Stimulated activated CD4-positive, alpha-beta T cell treated with anti-CD3 and anti-CD28 coated beads, Interleukin-4, amount 100 ng/mL, for 48 hours (primary cell): ENCODE measurements around the gene IFT81.
"Not testable (repeated sequence)": the region's sequence is repeated elsewhere in the genome, so short reads cannot be mapped to it uniquely, and the experiment has no call there.

Source experiments
- DNase-seq, 2 donors: peaks; one replicate each; pipeline ENCODE4 v3.0.0-alpha.2; 2020; ENCODE audit warnings: low read depth in 2 of 2

The IFT81 gene

DNA sequence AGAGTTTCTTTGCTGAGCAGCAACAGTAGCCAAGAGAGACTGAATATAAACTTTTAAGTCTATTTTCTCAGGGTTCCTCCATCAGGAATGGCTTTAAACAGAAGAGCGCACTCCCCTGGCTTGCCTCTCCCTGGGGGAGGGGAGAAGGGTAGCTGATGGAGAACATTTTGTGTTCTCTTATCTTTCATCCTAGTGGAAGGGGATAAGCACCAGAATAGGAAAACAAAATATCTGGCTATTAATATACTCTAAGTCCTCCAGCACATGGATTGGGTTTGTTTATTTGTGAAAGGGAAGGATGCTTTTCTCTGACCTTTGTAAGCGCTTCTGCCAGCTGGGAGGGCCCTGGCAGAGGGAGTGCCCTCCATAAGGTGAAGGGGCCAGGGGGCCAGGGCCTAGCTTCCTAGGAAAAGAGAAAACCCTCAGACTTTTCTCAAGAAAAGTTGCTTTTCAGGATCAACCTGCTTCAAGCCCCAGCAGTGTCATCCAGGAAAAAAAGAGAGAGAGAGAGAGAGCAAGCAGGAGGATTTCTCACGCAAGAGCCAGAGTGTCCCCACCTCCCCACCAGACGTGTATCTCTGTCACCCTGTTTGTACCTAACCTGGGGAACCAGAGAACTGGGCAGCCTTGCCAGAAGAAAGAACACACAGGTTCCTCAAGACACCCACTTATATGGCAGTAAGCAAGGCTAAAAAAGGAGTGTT lies 122.6 kb downstream of the IFT81 start:
- no peak for DNase-seq

DNA sequence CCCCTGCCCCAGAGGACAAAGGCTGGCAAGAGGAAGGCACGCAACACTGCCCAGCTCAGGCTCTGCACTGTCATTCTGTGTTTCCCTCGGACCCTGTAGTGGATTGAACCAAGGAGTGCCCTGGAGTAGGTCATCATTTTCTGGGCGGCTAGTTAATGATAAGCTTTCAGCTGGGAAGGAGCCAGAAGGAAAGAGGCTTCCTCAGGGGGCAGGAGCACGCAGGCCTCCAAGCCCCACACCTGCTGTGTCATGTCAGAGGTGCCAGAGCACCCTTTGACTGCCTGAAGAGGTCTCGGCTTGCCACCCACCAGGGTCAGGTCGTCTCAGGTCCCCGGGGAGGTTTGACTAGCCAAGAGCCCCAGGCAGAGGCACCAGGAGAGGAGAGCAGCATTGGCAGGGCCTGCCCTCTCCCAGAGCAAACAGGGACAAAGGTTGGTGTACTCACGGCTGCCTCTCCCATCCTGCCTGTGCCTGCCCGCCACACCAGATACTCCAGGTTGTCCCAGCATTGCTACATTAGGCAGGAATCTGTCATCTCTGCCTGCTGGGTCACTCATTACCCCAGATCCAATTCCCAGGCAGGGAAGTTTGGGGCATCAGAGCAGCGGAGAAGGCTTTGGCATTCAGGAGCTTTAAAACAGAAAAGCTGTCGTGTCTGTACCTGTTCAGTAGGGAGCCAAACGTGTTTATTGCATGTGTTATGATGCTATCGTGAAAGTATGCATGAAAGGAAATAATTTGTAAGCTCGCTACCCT lies 123.4 kb downstream of the IFT81 start:
- no peak for DNase-seq

DNA sequence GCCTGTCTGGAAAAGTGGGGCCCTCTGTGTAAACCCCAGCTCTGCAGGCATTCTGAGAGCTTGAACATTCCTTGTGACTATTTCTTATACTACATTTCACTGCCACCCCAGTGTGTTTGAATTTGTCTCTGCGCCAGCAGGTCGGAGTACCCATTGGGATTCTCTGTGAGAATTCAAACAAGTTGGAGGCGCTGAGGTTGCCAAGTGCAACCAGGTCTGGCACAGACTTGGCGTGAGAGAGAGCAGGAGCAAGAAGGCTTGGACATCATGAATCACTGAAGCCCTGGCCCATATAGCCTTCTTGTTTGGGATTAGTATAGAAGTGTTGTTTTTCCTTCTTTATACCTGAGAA lies 123.9 kb downstream of the IFT81 start:
- no peak for DNase-seq

DNA sequence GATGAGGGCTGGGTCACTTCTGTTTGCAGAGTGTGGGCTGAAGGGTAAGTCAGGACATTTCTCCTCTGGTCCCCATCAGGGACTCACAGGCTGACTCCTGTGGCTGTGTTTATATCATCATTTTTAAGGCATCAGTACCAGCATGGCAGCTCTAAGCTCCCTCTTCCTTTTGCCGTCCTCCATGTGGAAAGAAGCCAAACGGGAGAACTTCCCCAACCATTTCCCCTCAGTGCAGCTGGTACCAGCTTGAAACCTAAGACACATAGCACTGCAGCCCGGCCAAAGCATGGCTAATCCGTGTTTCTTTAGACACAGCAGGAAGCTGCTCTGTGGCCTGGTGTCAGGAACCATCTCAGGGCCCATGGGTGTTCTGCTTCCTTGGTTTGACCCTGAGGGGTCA lies 124.9 kb downstream of the IFT81 start:
- DNase-seq = no peak

DNA sequence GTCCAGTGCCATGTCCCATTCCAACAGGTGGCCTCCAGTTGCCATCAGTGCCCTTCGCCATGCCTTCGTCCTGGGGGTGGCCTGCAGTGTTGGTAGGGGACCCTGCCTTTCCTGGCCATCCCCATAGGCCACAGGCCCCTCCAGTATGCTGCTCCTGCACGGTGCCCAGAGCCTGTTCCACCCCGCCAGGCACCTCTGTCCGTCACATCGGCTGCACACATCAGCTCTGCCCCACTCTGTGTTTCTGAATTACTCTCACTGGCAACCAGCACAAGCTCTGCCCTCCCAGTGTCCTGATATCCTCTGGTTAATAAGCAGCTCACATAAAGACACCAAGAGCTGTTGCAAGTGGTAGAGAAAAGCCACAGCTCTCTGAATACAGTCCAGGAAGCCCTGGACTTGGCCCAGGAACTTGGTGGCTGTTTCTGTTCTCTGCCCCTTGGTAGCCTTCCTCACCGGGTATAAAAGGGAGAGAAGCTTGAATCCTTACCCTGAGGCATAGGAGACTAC lies 125.6 kb downstream of the IFT81 start:
- DNase-seq = no peak

DNA sequence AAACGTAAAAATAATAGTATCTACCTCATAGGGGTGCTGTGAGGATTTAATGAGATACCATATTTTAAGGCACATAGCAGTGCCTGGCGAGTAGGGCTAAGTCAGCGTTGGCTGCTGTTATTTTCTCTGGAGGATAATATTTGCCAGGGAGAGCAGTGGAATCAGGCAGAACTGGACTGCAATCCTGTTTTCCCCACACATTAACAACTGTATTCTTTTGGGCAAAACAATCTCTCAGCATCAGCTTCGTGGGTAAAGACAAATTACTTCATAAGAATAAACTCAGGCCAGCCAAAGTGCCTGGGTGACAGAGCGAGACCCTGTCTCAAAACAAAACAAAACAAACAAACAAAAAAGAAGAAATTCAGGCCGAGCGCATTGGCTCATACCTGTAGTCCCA lies 127.2 kb downstream of the IFT81 start:
- DNase-seq = no peak

DNA sequence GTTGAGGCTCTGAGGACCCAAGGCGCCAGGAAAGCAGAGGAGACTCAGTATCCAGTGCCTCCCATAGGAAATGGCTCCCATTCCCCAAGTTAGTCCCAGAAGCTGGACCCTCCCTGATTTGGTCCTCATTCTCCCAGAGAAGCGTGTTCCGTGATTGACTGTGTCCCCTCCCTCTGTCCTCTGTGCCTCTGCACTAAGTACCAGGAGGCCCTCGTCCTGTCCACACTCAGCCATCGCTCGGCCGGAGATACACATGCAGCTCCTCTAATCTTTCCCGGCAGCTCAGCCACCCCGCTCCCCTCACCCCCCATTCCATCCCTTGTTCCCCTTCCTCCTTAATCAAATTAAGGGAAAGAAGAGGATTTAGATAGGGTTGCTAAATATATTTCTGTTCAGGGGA lies 128.6 kb downstream of the IFT81 start:
- no peak for DNase-seq

DNA sequence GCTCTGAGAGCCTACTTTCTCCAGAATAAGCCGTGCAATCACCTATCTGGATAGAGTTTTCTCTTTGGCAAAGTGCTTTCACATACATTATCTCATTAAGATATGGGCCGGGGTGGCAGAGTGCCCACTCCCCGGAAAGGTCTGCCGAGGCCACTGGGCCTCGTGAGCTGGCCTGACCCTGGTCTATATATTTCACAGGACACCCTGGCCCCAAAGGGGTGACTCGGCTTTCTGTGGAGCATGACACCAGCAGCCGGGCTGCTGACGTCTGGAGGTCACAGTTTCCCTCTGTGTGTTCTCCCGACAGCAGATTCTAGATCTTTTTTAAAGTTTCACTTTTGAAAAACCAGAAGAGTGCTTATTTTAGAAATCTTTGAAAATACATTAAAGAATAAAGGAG lies 129.0 kb downstream of the IFT81 start:
- DNase-seq = no peak

DNA sequence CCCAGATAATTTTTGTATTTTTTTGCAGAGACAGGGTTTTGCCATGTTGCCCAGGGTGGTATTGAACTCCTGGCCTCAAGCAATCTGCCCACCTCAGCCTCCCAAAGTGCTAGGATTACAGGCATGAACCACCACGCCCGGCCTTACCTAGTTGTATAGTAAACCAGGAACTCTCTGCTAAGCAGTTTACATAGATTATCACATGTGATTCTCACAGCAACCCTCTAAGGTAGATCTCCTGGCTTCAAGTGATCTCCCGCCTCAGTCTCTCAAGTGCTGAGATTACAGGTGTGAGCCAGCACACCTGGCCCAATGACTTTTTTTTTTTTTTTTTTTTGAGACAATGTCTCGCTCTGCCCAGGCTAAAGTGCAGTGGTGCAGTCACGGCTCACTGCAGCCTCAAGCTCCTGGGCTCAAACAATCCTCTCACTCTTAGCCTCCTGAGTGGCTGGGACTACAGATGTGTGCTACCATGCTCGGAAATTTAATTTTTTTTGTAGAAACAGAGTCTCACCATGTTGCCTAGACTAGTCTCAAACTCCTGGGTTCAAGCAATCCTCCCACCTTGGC lies 130.9 kb downstream of the IFT81 start:
- no peak for DNase-seq

DNA sequence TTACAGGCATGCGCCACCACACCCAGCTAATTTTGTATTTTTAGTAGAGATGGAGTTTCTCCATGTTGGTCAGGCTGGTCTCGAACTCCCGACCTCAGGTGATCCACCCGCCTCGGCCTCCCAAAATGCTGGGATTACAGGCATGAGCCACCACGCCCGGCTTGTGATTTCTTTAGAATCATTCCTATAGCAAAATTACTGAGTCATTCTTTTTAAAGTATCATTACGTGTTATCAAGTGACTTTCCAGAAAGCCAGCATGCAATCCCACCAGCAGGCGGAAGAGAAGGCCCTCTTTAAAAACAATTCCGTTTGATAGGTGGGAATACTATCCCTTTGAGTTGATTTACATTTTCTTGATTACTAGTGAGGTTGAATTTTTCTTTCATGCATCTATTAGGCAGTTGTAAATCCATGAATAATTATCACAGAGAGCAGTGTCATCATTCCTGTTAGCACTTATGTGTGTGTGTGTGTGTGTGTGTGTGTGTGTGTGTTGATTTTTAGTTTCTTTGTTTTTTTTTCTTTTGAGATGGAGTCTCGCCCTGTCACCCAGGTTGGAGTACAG lies 131.8 kb downstream of the IFT81 start:
- DNase-seq = not testable (repeated sequence)

DNA sequence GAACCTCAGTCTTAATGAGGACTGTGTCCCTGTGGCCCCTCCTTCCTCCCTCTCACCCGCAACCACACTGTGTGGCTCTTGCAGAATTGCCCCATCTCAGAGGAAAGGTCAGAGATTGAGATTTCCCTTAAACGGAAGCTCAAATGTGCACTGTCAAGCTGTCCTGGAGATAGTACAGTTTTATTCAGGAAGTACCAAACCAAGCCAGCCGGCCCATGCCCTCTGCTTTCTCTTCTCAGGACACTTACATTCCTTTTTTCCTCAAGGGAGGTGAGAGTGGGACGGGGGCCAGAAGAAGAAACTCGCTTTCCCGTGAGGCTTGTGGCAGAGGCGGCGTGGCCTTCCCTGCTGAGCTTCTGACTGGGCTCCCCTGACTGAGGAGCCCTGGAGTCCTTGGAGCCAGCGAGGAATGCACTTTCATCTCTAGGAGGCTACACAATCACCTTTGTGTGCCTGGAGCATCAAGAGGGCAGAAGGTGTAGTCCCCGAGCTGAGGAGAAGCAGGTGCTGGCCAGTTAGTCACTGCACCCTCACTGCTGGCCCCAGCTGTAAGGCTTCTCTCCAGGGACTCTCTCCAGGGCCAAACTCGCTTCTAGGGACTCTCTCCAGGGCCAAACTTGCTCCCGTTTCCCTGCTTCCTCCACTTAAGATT lies 132.7 kb downstream of the IFT81 start:
- no peak for DNase-seq

DNA sequence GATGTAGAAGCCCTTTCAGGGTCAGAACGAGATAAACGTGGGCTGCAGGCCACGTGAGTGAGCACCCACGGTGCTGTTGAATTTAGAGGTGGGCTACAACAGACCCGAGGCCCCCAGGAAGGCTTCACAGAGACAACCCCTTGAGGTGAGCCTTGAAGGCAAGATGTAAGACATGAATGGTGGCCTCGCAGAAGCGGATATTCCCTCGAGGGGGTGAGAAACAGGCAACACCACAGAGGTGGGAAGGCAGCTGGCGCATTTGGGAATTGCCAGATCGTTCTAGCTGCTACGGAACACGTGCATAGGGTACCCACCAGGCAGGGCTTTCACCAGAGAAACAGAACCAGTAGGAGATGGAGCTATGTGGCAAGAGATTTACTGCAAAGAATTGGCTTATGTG lies 134.3 kb downstream of the IFT81 start:
- no peak for DNase-seq

DNA sequence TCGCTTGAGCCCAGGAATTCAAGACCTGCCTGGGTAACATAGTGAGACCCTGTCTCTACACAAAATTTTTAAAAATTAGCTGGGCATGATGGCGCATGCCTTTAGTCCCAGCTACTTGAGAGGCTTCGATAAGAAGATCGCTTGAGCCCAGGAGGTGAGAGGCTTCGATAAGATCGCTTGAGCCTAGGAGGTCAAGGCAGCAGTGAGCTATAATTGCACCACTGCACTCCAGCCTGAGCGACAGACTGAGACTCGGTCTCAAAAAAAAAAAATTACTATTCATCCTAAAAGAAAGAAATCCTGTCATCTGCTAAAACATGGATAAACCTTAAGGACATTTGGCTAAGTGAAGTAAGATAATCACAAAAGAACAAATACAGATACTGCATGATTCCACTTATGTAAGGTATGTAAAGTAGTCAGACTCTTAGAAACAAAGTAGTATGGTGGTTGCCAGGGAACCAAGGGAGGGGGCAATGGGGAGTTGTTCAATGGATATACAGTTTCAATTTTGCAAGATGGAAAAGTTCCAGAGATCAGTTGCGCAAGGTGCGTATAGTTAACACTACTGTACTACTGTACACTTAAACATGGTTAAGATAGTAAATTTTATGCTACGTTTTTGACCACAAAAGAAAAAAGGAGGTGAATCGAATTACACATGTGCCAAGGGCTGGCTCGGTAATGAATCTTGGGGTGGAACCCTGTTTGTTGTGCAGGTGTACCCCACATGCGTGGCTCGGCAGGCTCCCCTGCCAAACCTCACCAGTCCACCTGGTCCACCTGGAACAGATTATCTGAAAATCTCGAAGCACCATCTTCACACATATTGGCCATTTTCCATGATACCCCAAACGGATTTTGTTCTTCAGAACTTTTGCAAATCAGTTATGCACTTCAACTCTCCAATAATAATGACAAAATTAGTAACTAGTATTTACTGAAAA lies 138.6 kb downstream of the IFT81 start:
- DNase-seq = no peak

DNA sequence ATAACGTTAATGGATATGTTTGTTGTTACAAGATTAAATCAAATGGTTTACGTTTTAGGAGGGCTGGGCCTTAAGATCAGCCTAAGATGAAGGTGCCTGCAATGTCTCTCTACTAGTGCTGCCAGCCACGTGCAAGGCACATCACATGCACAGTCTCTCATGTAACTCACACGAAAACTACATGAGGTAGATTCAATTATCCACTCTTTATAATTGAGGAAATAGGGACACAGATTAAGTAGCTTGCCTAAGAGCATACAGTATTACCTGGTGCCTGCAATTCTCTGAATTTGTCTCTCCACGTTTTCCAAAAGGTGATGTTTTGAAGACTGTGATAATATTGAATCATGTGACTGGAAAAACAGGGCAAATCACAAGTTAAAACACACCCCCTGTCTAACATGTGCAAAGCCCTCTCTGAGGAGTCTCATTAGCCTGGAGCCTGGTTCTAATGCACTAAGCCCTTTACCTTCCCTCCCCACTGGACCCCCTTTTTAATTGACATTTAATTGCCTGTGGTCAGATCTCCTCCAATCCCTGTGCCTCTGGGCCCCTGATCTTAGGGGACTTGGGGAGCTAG lies 142.3 kb downstream of the IFT81 start:
- DNase-seq = no peak

DNA sequence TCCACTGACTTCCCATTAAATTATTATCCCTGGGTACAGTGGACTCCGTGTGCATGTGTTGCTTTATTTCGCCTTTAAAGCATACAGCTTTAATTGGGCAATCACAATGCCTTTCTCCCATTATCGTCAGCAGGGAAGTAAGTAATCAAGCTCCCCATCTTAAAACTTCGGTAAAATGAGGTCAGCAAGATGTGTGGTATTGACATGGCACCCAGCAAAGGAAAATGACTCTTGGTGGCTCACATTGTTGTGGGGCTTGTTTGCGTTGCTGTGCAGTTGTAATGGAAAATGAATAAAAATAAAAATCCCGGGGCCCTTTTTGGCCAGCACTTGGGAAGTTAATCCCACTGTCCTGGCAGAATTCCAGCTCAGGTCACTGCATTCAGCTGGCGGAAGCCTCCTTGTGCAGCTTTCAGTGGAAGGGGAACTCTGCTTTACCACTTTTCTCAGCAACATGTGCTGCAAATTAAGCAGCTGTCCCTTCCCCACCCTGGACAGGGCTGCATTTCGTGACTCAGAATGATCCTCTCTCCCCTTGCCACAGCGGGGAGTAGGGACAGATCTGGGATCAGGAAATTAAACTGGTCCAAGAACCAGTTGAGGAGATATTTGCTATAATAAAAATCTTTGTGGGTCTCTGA lies 142.9 kb downstream of the IFT81 start:
- no peak for DNase-seq
